ENCODE measurements around the gene ORC3. TPM values are rescaled to one million over a fixed set of nuclear protein-coding genes. Genes with fewer than 3 reads are reported as not detected.

ORC3 gene
- total and polyA plus RNA-seq, 10 of the 15 experiments (the other 5 are each of a cell fraction or from before 2014, with no cell fraction given): 27.2 to 76.3 (median 54.6) TPM

DNA sequence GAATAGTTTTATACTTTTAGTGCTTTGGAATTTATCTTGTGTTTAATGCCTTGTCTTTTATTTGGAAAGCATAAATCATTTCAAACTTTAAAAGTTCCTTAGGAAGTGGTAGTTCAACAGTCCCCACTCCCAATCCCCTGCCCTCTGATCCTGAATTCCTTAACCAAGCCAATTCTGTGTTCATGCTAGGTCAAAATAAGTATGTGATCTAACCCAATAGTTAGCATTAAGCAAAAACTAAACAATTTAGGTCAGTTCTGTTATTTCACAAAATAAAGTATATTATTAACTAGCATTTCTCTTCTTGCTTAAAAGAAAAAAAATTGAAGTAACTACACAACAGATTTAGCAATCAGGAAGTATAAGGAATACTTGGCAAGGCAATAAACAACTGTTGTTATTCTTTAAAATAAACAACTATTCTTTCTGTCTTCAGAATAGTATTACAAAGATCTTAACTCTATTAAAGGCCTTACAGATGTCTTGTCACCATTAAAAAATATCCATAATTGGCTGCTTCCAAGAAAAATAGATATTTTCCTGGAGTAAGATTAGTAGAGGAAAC is 75.1 kb downstream of the ORC3 start (continued):
- TF ChIP-seq SREBF2 (IDR thresholded peaks at IDR 0.05; ENCODE audit: low read length): no peak

DNA sequence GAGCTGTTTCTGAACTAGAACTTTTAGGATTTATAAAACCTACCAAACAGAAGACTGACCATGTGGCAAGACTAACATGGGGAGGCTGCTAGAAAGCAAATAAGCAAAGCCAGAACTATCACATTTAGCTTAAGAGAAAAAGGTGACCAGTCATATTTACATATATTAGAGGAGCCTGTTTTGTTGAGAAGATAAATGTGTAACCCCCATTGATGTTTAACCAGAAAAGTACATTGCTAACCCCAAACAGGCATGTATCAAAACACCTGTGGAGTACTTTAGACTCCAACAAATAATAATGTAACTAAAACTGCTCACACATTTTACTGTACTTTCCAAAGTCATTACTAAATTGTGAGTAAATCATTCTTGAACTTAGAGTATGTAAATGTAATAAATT is 77.1 kb downstream of the ORC3 start:
- H3K4me2 ChIP-seq (ENCODE audit: control insufficient read depth, insufficient read depth): no peak overlapping the region
- intact Hi-C loops (cut with micrococcal nuclease; ENCODE audit: unreplicated experiment) (no loop called here), in situ Hi-C loops (cut with MboI) (no loop called here)
- no peak overlapping the region for H3K27ac ChIP-seq (ENCODE audit: control insufficient read depth, insufficient read depth)
- FAIRE-seq (no peak), ATAC-seq (no peak), DNase-seq (ENCODE audit: low read depth, low spot score) (no peak)
- ChIA-PET RAD21 (ENCODE audit: unreplicated experiment) (interaction anchor here (0.8 kb wide), 1 partner anchor 10 kb away, joined by 3 read pairs; no protein-coding TSS in a partner anchor), SMC1A (ENCODE audit: uncharacterized antibody, unreplicated experiment) (interaction anchor here (4.9 kb wide), 1 partner anchor 17 kb away, joined by 24 read pairs; no protein-coding TSS in a partner anchor), POLR2A (no interaction called here), CTCF (interaction anchor here (1.0 kb wide), 1 partner anchor 39 kb away, joined by 3 read pairs; no protein-coding TSS in a partner anchor)
- peaks cover 6% of the 10 kb centered on the region; the same call in 1 of the 2 replicates for H3K4me1 ChIP-seq (ENCODE audit: control insufficient read depth, insufficient read depth, low read length)
- no peaks in the 10 kb centered on the region for H3K9me3 ChIP-seq (replicated peaks; ENCODE audit: control insufficient read depth, insufficient read depth, low read length)
- H3K9ac ChIP-seq (ENCODE audit: control insufficient read depth, insufficient read depth, low read length): no peak overlapping the region
- H3K79me2 ChIP-seq (ENCODE audit: control insufficient read depth, insufficient read depth, low read length): no peaks in the 10 kb centered on the region
- H3K36me3 ChIP-seq (ENCODE audit: control insufficient read depth in 2 of 2, insufficient read depth in 2 of 2, low read length in 1 of 2): peaks cover 0 to 22% of the 10 kb centered on the region in 2 experiments; a peak in 3 of 4 replicates
- no peaks in the 10 kb centered on the region for H3K27me3 ChIP-seq (replicated peaks in 1 of 2; ENCODE audit: control insufficient read depth in 2 of 2, insufficient read depth in 2 of 2, low read length in 1 of 2)
- H2AFZ ChIP-seq (ENCODE audit: control insufficient read depth, low read depth, low read length): no peak overlapping the region
- H4K20me1 ChIP-seq (ENCODE audit: control insufficient read depth, insufficient read depth): no peaks in the 10 kb centered on the region
- BruUV-seq (replicated peaks): no TSS peak
- H3K4me3 ChIP-seq: no peak overlapping the region
- TF ChIP-seq SMC3 (IDR thresholded peaks at IDR 0.05; ENCODE audit: borderline replicate concordance, low read length) (no peak), SP1 (IDR thresholded peaks at IDR 0.05; ENCODE audit: low read depth, low read length) (no peak), PAX5 (IDR thresholded peaks at IDR 0.05; ENCODE audit: borderline replicate concordance, low read depth, low read length) (no peak), ATF7 (IDR thresholded peaks at IDR 0.05; ENCODE audit: low read depth) (no peak), YY1 (IDR thresholded peaks at IDR 0.05; ENCODE audit: low read depth, low read length) (no peak), TCF7 (IDR thresholded peaks at IDR 0.05; ENCODE audit: borderline replicate concordance) (no peak), TBL1XR1 (IDR thresholded peaks at IDR 0.05; ENCODE audit: low read depth, low read length) (no peak), RCOR1 (conservative IDR thresholded peaks at IDR 0.05; ENCODE audit: low read depth, low read length) (no peak), POLR2AphosphoS2 (IDR thresholded peaks at IDR 0.05; ENCODE audit: low read depth, low read length) (no peak), TARDBP (IDR thresholded peaks at IDR 0.05; ENCODE audit: borderline replicate concordance) (no peak)
- TF ChIP-seq, protein P1, sequence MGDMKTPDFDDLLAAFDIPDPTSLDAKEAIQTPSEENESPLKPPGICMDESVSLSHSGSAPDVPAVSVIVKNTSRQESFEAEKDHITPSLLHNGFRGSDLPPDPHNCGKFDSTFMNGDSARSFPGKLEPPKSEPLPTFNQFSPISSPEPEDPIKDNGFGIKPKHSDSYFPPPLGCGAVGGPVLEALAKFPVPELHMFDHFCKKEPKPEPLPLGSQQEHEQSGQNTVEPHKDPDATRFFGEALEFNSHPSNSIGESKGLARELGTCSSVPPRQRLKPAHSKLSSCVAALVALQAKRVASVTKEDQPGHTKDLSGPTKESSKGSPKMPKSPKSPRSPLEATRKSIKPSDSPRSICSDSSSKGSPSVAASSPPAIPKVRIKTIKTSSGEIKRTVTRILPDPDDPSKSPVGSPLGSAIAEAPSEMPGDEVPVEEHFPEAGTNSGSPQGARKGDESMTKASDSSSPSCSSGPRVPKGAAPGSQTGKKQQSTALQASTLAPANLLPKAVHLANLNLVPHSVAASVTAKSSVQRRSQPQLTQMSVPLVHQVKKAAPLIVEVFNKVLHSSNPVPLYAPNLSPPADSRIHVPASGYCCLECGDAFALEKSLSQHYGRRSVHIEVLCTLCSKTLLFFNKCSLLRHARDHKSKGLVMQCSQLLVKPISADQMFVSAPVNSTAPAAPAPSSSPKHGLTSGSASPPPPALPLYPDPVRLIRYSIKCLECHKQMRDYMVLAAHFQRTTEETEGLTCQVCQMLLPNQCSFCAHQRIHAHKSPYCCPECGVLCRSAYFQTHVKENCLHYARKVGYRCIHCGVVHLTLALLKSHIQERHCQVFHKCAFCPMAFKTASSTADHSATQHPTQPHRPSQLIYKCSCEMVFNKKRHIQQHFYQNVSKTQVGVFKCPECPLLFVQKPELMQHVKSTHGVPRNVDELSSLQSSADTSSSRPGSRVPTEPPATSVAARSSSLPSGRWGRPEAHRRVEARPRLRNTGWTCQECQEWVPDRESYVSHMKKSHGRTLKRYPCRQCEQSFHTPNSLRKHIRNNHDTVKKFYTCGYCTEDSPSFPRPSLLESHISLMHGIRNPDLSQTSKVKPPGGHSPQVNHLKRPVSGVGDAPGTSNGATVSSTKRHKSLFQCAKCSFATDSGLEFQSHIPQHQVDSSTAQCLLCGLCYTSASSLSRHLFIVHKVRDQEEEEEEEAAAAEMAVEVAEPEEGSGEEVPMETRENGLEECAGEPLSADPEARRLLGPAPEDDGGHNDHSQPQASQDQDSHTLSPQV (IDR thresholded peaks at IDR 0.05): no peak
- TF ChIP-seq, protein P2, sequence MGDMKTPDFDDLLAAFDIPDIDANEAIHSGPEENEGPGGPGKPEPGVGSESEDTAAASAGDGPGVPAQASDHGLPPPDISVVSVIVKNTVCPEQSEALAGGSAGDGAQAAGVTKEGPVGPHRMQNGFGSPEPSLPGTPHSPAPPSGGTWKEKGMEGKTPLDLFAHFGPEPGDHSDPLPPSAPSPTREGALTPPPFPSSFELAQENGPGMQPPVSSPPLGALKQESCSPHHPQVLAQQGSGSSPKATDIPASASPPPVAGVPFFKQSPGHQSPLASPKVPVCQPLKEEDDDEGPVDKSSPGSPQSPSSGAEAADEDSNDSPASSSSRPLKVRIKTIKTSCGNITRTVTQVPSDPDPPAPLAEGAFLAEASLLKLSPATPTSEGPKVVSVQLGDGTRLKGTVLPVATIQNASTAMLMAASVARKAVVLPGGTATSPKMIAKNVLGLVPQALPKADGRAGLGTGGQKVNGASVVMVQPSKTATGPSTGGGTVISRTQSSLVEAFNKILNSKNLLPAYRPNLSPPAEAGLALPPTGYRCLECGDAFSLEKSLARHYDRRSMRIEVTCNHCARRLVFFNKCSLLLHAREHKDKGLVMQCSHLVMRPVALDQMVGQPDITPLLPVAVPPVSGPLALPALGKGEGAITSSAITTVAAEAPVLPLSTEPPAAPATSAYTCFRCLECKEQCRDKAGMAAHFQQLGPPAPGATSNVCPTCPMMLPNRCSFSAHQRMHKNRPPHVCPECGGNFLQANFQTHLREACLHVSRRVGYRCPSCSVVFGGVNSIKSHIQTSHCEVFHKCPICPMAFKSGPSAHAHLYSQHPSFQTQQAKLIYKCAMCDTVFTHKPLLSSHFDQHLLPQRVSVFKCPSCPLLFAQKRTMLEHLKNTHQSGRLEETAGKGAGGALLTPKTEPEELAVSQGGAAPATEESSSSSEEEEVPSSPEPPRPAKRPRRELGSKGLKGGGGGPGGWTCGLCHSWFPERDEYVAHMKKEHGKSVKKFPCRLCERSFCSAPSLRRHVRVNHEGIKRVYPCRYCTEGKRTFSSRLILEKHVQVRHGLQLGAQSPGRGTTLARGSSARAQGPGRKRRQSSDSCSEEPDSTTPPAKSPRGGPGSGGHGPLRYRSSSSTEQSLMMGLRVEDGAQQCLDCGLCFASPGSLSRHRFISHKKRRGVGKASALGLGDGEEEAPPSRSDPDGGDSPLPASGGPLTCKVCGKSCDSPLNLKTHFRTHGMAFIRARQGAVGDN (IDR thresholded peaks at IDR 0.05): no peak
